ENCODE measurements around the gene AKAP7. TPM values are rescaled to one million over a fixed set of nuclear protein-coding genes. Genes with fewer than 3 reads are reported as not detected.

AKAP7 gene
- total RNA-seq, 6 donors from 2014 or later = 2.4 to 11.3 (median 7.1) TPM

GRCh38 chr6:131277591-131277990 lies 142.3 kb downstream of the AKAP7 start:
- DNase-seq (no peak), ATAC-seq (ENCODE audit: low FRiP score in 2 of 2) (no peak)
- peaks cover 6 to 15% (median 10%) of the 10 kb centered on the region in 4 donors for H3K4me1 ChIP-seq
- H3K9me3 ChIP-seq = no peaks in the 10 kb centered on the region
- no peak overlapping the region for H3K27ac ChIP-seq
- TF ChIP-seq CTCF (IDR thresholded peaks at IDR 0.05) = no peak
- TF ChIP-seq POLR2A (IDR thresholded peaks at IDR 0.05) = no peak
- TF ChIP-seq POLR2AphosphoS5 (IDR thresholded peaks at IDR 0.05) = no peak
- TF ChIP-seq EP300 (IDR thresholded peaks at IDR 0.05) = no peak
- no peaks in the 10 kb centered on the region for H3K27me3 ChIP-seq
- no peaks in the 10 kb centered on the region for H3K36me3 ChIP-seq
- 97 to 100% methylated on average over 1 of the region's 1 CpG for WGBS, 2 donors
- H3K4me3 ChIP-seq = no peak overlapping the region

- Histone ChIP-seq H3K4me3 (peak overlapping the region in 1 of 4 donors; percentile 25), H3K4me1 (peaks cover 6 to 16% (median 11%) of the 10 kb centered on the region in 4 donors), H3K36me3 (no peaks in the 10 kb centered on the region), H3K27me3 (no peaks in the 10 kb centered on the region), H3K9me3 (no peaks in the 10 kb centered on the region), H3K27ac (peak overlapping the region in 3 of 4 donors; percentile 44 to 54 (median 49))
- WGBS, 2 donors = 22 to 31% methylated on average over 16 of the region's 16 CpGs
- ATAC-seq (ENCODE audit: low FRiP score in 2 of 2) = peak; percentile 66 to 77
- DNase-seq = peak in 1 of 2 donors; percentile 50
- TF ChIP-seq CTCF (IDR thresholded peaks at IDR 0.05) = no peak
- no peak for TF ChIP-seq EP300 (IDR thresholded peaks at IDR 0.05)
- no peak for TF ChIP-seq POLR2A (IDR thresholded peaks at IDR 0.05)
- TF ChIP-seq POLR2AphosphoS5 (IDR thresholded peaks at IDR 0.05) = no peak
These were observed 146.4 kb downstream of the AKAP7 start for GRCh38 chr6:131281471-131282270.

- H3K9me3 ChIP-seq = no peaks in the 10 kb centered on the region
- ATAC-seq (ENCODE audit: low FRiP score in 2 of 2) (no peak), DNase-seq (no peak)
- no peaks in the 10 kb centered on the region for H3K36me3 ChIP-seq
- TF ChIP-seq EP300 (IDR thresholded peaks at IDR 0.05) (no peak), CTCF (IDR thresholded peaks at IDR 0.05) (no peak), POLR2A (IDR thresholded peaks at IDR 0.05) (no peak), POLR2AphosphoS5 (IDR thresholded peaks at IDR 0.05) (no peak)
- H3K4me1 ChIP-seq = peaks cover 6 to 16% (median 11%) of the 10 kb centered on the region in 4 donors
- 72 to 84% methylated on average over 5 of the region's 5 CpGs for WGBS, 2 donors
- H3K27ac ChIP-seq = no peak overlapping the region
- no peaks in the 10 kb centered on the region for H3K27me3 ChIP-seq
- no peak overlapping the region for H3K4me3 ChIP-seq
These were observed 147.1 kb downstream of the AKAP7 start for GRCh38 chr6:131282365-131282764.

GRCh38 chr6:131283466-131284175 lies 148.4 kb downstream of the AKAP7 start:
- no peaks in the 10 kb centered on the region for H3K27me3 ChIP-seq
- 93 to 95% methylated on average over 7 of the region's 7 CpGs for WGBS, 2 donors
- H3K27ac ChIP-seq = no peak overlapping the region
- H3K9me3 ChIP-seq = no peaks in the 10 kb centered on the region
- peaks cover 6 to 16% (median 11%) of the 10 kb centered on the region in 4 donors for H3K4me1 ChIP-seq
- no peaks in the 10 kb centered on the region for H3K36me3 ChIP-seq
- TF ChIP-seq EP300 (IDR thresholded peaks at IDR 0.05) (no peak), POLR2A (IDR thresholded peaks at IDR 0.05) (no peak), CTCF (IDR thresholded peaks at IDR 0.05) (no peak), POLR2AphosphoS5 (IDR thresholded peaks at IDR 0.05) (no peak)
- ATAC-seq (ENCODE audit: low FRiP score in 2 of 2) (no peak), DNase-seq (no peak)
- H3K4me3 ChIP-seq = no peak overlapping the region
